Liver (tissue), 9 donors: ENCODE data around the gene PCBD1. TPM values are rescaled to one million over a fixed set of nuclear protein-coding genes. Genes with fewer than 3 reads are reported as not detected.

Source experiments
- DNase-seq: peaks from one replicate; pipeline ENCODE4 v3.0.0-alpha.2; 2017; ENCODE audit warnings: low spot score
- H3K27ac ChIP-seq, 2 donors: one replicate each; pipeline ENCODE4 v1.7.0; 2013; ENCODE audit warnings: inconsistent platforms in 2 of 2, low read length in 2 of 2, control low read depth in 1 of 2, low read depth in 1 of 2, mild to moderate bottlenecking in 1 of 2
- H3K27me3 ChIP-seq, 4 donors: one replicate each; pipeline versions ENCODE4 v1.6.1 to v1.7.0; 2013; ENCODE audit warnings: low read length in 3 of 4, inconsistent platforms in 1 of 4, mild to moderate bottlenecking in 1 of 4, moderate library complexity in 1 of 4; ENCODE audit not compliant: control insufficient read depth in 4 of 4, insufficient read depth in 4 of 4
- H3K36me3 ChIP-seq, 4 donors: one replicate each; pipeline versions ENCODE4 v1.6.1 to v1.7.0; 2013; ENCODE audit warnings: low read length in 3 of 4, mild to moderate bottlenecking in 3 of 4, low read depth in 1 of 4, moderate library complexity in 1 of 4; ENCODE audit not compliant: control insufficient read depth in 4 of 4, insufficient read depth in 3 of 4
- H3K4me1 ChIP-seq, 4 donors: one replicate each; pipeline versions ENCODE4 v1.6.1 to v1.7.0; 2013; ENCODE audit warnings: low read length in 3 of 4, mild to moderate bottlenecking in 3 of 4, moderate library complexity in 1 of 4; ENCODE audit not compliant: control insufficient read depth in 4 of 4, insufficient read depth in 4 of 4
- H3K4me3 ChIP-seq, 3 donors: one replicate each; pipeline versions ENCODE4 v1.6.1 to v1.7.0; 2013; ENCODE audit warnings: low read length in 3 of 3, control low read depth in 1 of 3, low read depth in 1 of 3, mild to moderate bottlenecking in 1 of 3
- H3K9ac ChIP-seq, 2 donors: one replicate each; pipeline ENCODE4 v1.7.0; 2013; ENCODE audit warnings: low read length in 2 of 2, mild to moderate bottlenecking in 2 of 2, moderate library complexity in 2 of 2, control low read depth in 1 of 2, low read depth in 1 of 2
- H3K9me3 ChIP-seq, 4 donors: one replicate each; pipeline versions ENCODE4 v1.6.1 to v1.7.0; 2013; ENCODE audit warnings: low read length in 3 of 4; ENCODE audit not compliant: control insufficient read depth in 4 of 4
- FOXA1 ChIP-seq: IDR thresholded peaks from 2 replicates; pipeline ENCODE4 v1.6.1; 2016; ENCODE audit warnings: antibody characterized with exemption
- FOXA2 ChIP-seq: IDR thresholded peaks from 2 replicates; pipeline ENCODE4 v1.6.1; 2016; ENCODE audit warnings: antibody characterized with exemption
- GABPA ChIP-seq, 2 donors: IDR thresholded peaks in 1 of 2; conservative IDR thresholded peaks in 1 of 2; 2 replicates each; pipeline ENCODE4 v1.6.1; 2016; ENCODE audit warnings: antibody characterized with exemption in 2 of 2, mild to moderate bottlenecking in 1 of 2, moderate library complexity in 1 of 2
- HNF4A ChIP-seq, 2 donors: conservative IDR thresholded peaks; 2 replicates each; pipeline ENCODE4 v1.6.1; 2016; ENCODE audit warnings: antibody characterized with exemption in 2 of 2, mild to moderate bottlenecking in 2 of 2
- JUND ChIP-seq, 2 donors: IDR thresholded peaks; 2 replicates each; pipeline ENCODE4 v1.6.1; 2016; ENCODE audit warnings: antibody characterized with exemption in 2 of 2
- MAX ChIP-seq: IDR thresholded peaks from 2 replicates; pipeline ENCODE4 v1.6.1; 2016; ENCODE audit warnings: antibody characterized with exemption
- NR2F2 ChIP-seq: IDR thresholded peaks from 2 replicates; pipeline ENCODE4 v1.6.1; 2016; ENCODE audit warnings: antibody characterized with exemption
- RAD21 ChIP-seq, 2 donors: IDR thresholded peaks; 2 replicates each; pipeline ENCODE4 v1.6.1; 2016; ENCODE audit warnings: antibody characterized with exemption in 2 of 2, mild to moderate bottlenecking in 2 of 2
- REST ChIP-seq: IDR thresholded peaks from 2 replicates; pipeline ENCODE4 v1.6.1; 2016; ENCODE audit warnings: antibody characterized with exemption, mild to moderate bottlenecking
- RXRA ChIP-seq, 2 donors: IDR thresholded peaks; 2 replicates each; pipeline ENCODE4 v1.6.1; 2017 to 2018; ENCODE audit warnings: antibody characterized with exemption in 2 of 2, mild to moderate bottlenecking in 1 of 2
- TAF1 ChIP-seq: conservative IDR thresholded peaks from 2 replicates; pipeline ENCODE4 v1.6.1; 2016; ENCODE audit warnings: antibody characterized with exemption, mild to moderate bottlenecking
- YY1 ChIP-seq: IDR thresholded peaks from 2 replicates; pipeline ENCODE4 v1.6.1; 2016; ENCODE audit warnings: antibody characterized with exemption, mild to moderate bottlenecking
- ZBTB33 ChIP-seq: IDR thresholded peaks from 2 replicates; pipeline ENCODE4 v1.6.1; 2016; ENCODE audit warnings: antibody characterized with exemption
- WGBS: extraction: QIAGEN DNeasy Blood & Tissue Kit; methylation state at CpG from one replicate; pipeline ENCODE4 v1.1.7; 2013; 5-methylcytosine and 5-hydroxymethylcytosine counted together
- polyA plus RNA-seq, 2 donors: library from polyadenylated mRNA; stranded (reverse) in 1 of 2; unstranded in 1 of 2; fragments of 200-250 nt in 1 of 2; fragments of >200 nt in 1 of 2; fragmentation: Nextera tagmentation in 1 of 2; extraction: Ambion mirVana in 1 of 2; gene quantifications; one replicate each; pipeline versions ENCODE4 v1.2.1 to v1.2.3, GENCODE V29; 2013 to 2015
- total RNA-seq, 2 donors: library from RNA; depleted of rRNA; stranded (reverse); fragments of >200 nt; gene quantifications; one replicate each; pipeline ENCODE4 v1.2.3, GENCODE V29; 2014
- TF ChIP-seq, protein P1 (sequence below): fragments of 150-350 bp; IDR thresholded peaks from 2 replicates; pipeline ENCODE4 v1.5.1; 2017; ENCODE audit warnings: improper control_type of control experiment, low read depth, low read length; ENCODE audit not compliant: missing input control
- TF ChIP-seq, protein P2 (sequence below): IDR thresholded peaks from 2 replicates; pipeline ENCODE4 v1.6.1; 2016; ENCODE audit warnings: antibody characterized with exemption
- donor health status: healthy.
- donor health status: healthy.
- donor health status: healthy.
- donor health status: healthy.
- donor health status: healthy.

The PCBD1 gene
- total and polyA plus RNA-seq, 4 donors: 72.0 to 458 (median 171) TPM

- TF ChIP-seq RXRA (IDR thresholded peaks at IDR 0.05) (no peak), YY1 (no peak), FOXA1 (no peak), TAF1 (no peak)
- TF ChIP-seq, protein P1, sequence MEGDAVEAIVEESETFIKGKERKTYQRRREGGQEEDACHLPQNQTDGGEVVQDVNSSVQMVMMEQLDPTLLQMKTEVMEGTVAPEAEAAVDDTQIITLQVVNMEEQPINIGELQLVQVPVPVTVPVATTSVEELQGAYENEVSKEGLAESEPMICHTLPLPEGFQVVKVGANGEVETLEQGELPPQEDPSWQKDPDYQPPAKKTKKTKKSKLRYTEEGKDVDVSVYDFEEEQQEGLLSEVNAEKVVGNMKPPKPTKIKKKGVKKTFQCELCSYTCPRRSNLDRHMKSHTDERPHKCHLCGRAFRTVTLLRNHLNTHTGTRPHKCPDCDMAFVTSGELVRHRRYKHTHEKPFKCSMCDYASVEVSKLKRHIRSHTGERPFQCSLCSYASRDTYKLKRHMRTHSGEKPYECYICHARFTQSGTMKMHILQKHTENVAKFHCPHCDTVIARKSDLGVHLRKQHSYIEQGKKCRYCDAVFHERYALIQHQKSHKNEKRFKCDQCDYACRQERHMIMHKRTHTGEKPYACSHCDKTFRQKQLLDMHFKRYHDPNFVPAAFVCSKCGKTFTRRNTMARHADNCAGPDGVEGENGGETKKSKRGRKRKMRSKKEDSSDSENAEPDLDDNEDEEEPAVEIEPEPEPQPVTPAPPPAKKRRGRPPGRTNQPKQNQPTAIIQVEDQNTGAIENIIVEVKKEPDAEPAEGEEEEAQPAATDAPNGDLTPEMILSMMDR: no peak
Measured at GRCh38 chr10:70846795-70847194, 41.6 kb downstream of the PCBD1 start (continued).

DNA sequence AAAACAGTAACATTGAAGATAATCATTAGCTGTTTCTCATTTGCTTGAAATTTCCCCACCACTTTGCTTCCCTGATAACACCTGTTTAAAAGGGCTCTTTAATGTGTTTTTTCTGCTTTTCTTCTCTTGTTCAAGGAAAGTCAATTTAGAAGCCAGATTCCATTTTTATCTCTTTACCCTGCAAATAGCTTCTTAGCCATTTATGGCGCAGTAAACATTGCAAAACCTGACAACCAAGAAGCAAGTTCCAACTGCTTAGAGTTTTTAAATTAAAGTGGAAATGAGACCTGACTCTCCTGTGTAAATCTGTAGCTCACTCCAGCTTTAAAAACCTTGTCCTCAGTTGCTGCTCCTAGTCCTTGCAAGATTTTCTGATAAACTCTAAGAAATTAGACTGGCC is 42.5 kb downstream of the PCBD1 start:
- no peak overlapping the region for H3K27ac ChIP-seq
- DNase-seq: no peak
- 86% methylated on average over 1 of the region's 1 CpG for WGBS
- H3K9me3 ChIP-seq: no peaks in the 10 kb centered on the region
- no peak overlapping the region for H3K9ac ChIP-seq
- H3K27me3 ChIP-seq: no peaks in the 10 kb centered on the region
- no peak for TF ChIP-seq JUND (IDR thresholded peaks at IDR 0.05)
- H3K36me3 ChIP-seq: peaks cover 0 to 5% (median 2%) of the 10 kb centered on the region in 4 donors
- H3K4me1 ChIP-seq: peaks cover 0 to 15% (median 6%) of the 10 kb centered on the region in 4 donors
- H3K4me3 ChIP-seq: no peak overlapping the region

DNA sequence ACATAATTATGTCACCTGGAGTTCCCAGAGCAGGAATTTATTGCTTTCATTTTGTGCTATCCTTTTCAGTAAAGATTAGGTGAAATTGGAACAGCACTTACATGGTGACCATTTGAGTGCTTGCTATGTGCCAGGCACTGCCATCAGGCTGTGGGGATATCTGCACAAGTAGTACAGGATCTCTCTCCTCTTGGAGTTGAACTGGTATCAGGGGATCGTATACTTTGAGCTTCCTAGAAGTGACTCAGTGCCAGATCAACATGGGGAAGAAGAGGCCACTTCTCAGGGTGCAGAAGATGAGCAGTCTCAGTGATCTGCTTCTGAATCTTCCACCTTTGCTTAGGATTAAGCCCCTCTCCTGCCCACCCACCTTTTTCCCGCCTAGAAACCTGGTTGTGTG is 43.1 kb downstream of the PCBD1 start:
- H3K27ac ChIP-seq: no peak overlapping the region
- no peak for TF ChIP-seq FOXA2
- TF ChIP-seq RAD21 (IDR thresholded peaks at IDR 0.05): no peak
- TF ChIP-seq REST: no peak
- no peak for DNase-seq
- no peak overlapping the region for H3K9ac ChIP-seq
- H3K4me3 ChIP-seq: no peak overlapping the region
- peaks cover 0 to 11% (median 3%) of the 10 kb centered on the region in 4 donors for H3K4me1 ChIP-seq
- 88% methylated on average over 2 of the region's 2 CpGs for WGBS
- H3K9me3 ChIP-seq: no peaks in the 10 kb centered on the region
- H3K27me3 ChIP-seq: no peaks in the 10 kb centered on the region
- peaks cover 0 to 5% (median 2%) of the 10 kb centered on the region in 4 donors for H3K36me3 ChIP-seq

DNA sequence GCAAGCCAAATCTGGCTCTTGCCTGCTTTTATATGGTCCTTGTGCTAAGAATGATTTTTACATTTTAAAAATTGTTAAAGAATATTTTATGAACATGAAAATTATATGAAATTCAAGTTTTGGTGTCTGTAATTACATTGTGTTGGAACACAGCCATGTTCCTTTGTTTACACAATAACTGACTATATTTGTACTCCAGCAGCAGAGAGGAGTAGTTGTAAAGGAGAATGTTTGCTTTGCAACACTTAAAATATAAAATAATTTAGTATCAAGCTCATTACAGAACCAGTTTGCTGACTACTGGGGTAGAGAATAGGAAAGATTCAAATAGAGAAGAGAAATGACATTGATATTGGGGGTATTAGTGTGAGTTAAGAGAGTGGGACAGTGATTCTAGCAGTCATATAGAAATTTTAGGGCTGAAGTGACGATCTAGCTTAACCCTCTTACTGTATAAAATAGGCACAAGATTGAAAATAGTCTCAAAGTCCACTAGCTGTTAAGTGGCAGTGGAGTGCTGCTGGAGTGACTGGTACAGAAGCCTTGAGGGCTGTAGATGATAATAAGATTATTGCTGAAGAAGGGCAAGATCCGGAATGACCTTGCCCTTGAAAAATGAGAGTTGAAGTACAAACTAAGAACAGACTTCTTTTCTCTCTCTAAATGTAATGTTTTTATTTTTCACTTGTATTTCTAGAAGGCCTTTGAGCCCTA is 44.4 kb downstream of the PCBD1 start:
- H3K27ac ChIP-seq: no peak overlapping the region
- 79% methylated on average over 2 of the region's 2 CpGs for WGBS
- no peaks in the 10 kb centered on the region for H3K9me3 ChIP-seq
- no peak overlapping the region for H3K4me3 ChIP-seq
- no peak for DNase-seq
- H3K27me3 ChIP-seq: no peaks in the 10 kb centered on the region
- no peak overlapping the region for H3K9ac ChIP-seq
- peaks cover 0 to 6% (median 2%) of the 10 kb centered on the region in 4 donors for H3K36me3 ChIP-seq
- H3K4me1 ChIP-seq: peaks cover 0 to 4% (median 2%) of the 10 kb centered on the region in 4 donors
- TF ChIP-seq JUND (IDR thresholded peaks at IDR 0.05) (no peak), YY1 (no peak), GABPA (IDR thresholded peaks at IDR 0.05 in 1 of 2, conservative IDR thresholded peaks at IDR 0.05 in 1 of 2) (no peak), MAX (no peak), ZBTB33 (no peak), NR2F2 (no peak), RXRA (IDR thresholded peaks at IDR 0.05) (no peak), HNF4A (conservative IDR thresholded peaks at IDR 0.05) (no peak)
- TF ChIP-seq, protein P2, sequence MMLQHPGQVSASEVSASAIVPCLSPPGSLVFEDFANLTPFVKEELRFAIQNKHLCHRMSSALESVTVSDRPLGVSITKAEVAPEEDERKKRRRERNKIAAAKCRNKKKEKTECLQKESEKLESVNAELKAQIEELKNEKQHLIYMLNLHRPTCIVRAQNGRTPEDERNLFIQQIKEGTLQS: no peak
- TF ChIP-seq, protein P1: no peak
